GM18511 (cell line): ENCODE results near the gene MCF2L.

ENCODE experiments used
- ATAC-seq: cut with Tn5 transposase; IDR thresholded peaks from one replicate; pipeline ENCODE4 v1.9.1; 2021; ENCODE audit warnings: mild to moderate bottlenecking, moderate library complexity; ENCODE audit not compliant: unreplicated experiment

Gene MCF2L

DNA sequence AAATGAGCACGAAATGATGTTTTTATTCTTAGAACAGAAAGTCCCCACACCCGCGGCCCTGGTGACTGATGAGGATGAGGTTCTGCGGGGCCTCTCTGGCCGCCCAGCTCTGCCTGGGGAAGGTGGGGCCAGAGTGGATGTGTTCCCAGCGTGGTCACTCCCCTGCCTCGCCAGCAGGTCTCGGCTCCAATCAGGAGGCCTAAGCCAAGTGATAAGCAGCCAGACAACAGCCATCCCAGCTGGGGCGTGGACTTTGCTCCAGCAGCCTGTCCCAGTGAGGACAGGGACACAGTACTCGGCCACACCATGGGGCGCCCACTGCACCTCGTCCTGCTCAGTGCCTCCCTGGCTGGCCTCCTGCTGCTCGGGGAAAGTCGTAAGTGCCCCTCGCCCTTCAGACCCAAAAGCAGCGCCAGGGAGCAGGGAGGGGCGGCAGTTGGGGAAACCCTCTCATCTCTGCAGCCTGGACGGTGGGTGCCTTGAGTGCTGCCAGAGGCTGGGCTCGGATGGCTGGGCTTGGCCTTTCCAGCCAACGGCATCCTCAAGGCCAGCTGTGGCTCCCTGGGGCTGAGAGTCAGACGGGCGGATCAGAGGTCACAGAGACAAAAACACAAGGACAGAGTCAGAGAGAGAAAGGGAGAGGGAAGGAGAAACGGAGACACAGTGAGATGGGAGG, 153.7 kb downstream of the MCF2L start, which contains the start of gene F10:
F10 (plus strand) TSS at position 250 of the 676 bp plus-strand sequence; CDS start at position 307, 57 bp downstream.
- no peak for ATAC-seq

DNA sequence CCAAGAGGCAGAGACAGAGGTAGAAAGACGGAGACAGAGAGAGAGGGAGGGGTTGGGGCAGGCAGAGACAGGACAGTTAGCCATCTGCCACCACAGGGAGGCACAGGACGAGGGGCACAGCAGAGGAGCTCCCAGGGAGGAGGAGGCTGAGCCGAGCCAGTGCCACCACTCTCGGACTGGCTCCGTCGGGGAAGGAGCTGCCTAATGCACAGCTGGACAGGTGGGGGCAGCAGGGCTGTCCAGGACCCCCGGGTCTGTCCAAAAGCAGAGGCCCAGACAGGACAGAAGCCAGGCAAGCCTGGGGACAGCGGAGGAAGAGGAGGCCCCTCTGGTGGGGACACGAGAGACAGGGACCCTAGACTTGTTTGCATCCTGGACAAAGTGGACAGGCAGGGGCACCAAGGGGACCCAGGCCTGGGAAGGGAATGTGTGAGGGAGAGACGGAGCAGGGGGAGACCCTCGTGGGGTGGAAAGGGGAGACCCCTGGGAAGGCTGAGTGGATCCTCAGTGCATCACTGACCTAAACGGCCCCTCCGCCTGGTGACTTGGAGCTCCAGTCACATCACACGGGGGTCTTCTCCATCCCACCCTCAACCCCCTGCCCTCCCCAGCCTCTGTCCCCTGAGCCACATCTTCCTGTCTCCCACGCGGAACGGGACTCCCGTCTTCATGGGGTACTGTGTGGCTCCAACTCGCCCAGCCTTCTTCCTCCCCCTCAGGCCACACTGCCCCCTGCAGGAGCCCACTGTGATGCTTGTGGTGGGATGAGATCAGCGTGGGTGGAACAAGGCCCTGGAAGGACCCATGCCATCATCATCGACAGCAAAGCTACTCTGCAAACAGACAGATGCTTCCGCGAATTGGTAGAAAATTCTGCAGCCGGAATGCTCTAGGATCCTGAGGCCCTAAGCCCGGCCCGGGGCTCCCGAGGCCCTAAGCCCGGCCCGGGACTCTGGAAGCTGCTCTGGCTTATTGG, 154.5 kb downstream of the MCF2L start:
- no peak for ATAC-seq

DNA sequence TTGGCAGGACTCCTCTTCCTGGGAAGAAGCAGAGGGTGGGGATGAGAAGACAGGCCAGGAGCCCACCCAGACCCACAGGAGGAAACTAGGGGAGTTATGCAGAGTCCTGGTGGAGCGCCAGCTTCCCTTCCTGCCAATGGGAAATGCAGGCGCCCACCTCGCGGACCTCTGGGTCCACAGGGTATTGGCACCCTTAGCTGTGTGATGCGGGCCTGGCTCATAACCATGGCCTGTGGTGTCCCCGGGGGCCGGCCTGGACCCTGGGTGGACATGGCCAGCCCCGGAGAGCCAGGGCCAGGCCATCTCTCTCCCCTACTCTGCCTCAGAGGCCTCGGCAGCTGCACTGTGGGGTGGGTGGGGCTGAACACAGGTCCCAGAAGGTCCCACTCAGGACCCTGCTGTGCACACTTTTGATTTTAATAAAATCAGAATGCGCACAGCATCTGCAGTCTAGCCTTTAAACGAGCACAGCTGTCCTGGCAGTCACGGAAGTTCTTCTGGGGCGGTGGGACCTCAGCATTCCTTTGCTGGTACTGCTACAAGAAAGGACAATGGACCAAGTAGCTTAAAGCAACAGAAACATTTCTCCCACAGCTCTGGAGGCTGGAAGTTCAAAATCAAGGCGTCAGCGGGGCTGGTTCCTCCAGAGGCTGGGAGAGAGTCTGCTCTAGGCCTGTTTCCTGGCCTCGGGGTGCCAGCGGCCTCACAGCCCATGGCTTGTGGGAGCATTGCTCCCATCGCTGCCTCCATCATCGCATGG, 155.4 kb downstream of the MCF2L start:
- ATAC-seq = no peak

DNA sequence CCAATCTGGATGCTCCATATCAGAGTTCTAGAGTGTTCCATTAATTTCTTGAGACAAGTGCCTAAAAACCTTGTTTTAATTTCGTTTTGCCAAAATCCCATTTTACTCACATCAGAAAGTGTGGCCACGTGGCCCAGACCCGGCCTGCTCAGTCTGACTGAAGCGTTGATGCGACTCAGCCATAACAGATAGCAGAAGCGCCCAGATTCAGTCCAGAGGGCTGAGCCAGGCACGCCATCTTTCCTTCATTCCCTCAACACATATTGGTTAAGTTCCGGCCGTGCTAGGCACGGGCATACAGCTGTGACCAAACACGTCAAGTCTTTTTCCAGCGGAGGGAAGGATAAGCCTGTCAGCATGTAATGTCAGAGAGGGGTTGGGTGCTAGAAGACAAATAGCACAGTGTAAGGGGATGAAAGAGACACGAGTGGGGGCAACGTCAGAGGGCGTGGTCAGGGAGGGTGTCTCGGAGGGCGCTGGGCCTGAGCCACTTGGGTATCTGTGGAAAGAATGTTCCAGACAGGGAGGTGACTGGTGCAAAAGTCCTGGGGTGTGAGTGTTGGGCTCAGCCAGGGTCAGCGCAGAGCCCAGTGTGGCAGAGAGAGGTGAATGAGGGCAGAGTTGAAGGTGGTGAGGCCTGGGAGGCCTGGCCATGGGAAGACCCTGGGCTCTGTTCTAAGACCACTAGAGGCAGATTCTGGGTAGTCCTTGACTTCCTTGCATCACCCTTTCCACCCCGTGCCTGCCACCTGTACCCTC, 156.7 kb downstream of the MCF2L start:
- no peak for ATAC-seq

DNA sequence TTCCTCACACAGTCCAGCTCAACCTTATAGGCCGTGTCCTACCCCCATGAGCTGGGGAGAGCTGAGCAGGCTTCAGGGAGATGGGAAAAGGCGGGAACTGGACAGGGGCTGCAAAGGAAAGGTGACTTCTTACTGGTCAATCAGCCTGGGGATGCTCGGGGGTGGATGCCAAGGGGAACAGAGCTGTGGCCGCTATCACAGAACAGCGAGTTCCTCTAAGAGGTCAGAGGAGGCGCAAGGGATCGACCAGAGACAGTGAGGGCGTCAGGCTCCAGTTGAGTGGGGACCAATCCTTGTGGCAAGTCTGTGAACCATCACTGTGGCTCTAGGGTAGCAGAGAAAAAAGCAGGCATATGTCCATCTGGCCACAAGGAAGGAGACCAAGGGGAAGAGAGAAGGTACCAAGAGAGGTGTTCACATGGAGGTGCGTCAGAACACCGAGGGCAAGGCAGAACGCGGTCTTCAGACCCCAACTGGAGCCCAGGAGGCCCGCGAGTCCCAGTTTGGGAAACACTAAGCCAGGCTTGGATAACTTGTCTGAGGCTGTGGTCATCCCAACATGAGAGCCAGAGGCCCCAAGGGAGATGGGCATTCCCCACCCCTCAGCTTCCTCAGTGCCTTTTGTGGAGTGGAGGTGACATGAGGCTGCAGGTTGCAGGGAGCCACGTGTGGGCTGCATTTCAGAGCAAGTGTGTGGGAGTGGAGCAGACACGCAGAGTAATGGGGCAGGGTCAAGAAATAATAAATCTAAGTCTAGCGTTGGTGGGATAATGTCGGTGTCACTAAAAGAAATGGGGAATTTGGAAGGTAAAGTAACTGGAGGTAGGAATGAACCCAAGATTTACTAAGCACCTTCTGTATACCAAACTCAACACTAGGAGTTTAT, 157.5 kb downstream of the MCF2L start:
- ATAC-seq = no peak

DNA sequence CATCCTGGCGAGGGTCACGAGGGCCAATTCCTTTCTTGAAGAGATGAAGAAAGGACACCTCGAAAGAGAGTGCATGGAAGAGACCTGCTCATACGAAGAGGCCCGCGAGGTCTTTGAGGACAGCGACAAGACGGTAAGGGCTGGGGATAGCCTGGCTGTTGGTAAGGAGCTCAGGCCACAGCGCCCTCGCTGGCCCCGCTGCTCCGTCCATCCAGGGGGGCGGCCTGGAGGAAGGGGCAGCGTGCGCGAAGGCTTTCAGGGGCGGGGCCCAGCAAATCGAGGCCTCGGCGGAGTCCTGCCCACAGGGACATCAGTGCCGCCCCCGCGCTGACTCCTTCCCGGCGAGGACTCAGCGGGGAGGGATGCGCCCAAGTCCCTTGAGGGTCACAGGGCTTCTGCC, 160.5 kb downstream of the MCF2L start:
- no peak for ATAC-seq

DNA sequence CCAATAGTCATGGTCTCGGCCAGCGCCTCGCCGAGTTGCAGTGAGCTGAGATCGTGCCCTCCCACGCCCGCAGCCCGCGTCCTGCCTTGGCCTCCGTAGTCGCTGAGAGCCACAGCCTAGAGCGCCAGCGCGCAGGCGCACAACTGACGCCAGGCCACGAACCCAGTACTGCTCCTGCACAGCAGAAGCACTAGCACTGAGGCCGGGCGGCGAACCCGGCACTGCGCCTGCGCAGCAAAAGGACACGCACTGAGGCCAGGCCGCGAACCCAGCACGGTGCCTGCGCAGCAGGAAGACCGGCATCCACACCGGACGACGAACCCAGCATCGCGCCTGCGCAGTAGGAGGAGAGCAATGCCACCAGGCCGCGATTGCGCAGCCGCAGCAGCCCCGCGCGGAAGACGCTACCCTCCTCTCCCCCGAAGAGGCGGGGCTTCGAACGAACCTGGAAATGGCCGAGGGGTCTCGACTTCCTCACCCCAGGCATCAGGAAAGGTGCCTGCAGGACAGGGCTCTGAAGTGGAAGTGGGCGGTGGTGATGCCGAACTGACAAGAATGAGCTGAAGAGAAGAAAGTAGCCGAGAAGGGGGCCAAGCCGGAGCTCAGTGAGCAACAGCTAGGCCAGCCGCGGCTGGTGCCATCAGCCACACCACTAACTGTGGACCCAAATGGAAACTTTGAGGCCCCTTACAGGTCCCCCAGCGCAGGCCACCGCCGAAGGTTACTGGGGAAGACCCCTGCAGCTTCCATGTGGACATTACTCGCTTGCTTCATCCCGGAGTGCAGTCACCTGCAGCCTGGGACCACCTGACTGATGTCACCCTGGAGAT, 161.1 kb downstream of the MCF2L start:
- no peak for ATAC-seq

DNA sequence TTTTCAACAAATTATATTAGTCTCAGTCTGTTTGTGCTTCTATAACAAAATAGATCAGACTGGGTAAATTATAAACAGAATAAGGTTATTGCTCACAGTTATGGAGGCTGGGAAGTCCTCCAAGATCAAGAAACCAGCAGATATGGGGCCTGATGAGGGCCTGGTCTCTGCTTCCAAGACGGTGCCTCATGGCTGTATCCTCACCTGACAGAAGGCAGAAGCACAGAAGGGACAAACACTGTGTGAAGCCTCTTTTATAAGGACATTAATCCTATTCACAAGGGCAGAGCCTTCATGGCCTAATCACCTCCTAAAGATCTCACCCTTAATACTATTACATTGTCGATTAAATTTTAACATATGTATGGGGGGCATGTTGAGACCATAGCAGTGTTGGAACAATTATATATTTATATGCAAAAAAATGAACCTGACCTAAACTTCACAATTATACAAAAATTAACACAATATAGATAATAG, 166.3 kb downstream of the MCF2L start:
- ATAC-seq = no peak

DNA sequence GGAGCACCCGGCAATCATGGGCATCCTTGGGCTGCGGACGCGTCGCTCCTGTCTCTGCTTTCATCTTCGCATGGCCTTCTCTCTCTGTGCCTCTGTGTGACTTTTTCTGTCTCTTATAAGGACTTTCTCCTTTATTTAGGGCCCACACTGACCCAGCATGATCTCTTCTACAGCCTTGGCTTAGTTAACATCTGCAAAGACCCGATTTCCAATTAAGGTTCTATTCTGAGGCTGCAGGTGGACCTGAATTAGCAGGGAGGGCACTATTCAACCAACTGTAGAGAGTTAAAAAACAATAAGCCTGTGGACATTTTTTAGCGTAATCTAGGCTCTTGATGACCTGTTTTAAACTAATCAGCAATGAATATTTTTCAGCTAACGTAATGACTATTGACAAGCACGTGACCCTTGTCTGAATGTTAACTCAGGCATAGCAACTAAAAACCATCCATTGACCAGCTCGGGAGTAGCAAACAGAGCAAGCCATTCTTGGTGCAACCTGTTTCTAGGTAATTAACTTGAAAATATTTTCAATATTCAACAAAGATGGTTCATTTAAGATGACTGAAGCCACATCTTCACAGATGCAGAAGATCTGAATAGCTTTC, 168.8 kb downstream of the MCF2L start:
- ATAC-seq = no peak

DNA sequence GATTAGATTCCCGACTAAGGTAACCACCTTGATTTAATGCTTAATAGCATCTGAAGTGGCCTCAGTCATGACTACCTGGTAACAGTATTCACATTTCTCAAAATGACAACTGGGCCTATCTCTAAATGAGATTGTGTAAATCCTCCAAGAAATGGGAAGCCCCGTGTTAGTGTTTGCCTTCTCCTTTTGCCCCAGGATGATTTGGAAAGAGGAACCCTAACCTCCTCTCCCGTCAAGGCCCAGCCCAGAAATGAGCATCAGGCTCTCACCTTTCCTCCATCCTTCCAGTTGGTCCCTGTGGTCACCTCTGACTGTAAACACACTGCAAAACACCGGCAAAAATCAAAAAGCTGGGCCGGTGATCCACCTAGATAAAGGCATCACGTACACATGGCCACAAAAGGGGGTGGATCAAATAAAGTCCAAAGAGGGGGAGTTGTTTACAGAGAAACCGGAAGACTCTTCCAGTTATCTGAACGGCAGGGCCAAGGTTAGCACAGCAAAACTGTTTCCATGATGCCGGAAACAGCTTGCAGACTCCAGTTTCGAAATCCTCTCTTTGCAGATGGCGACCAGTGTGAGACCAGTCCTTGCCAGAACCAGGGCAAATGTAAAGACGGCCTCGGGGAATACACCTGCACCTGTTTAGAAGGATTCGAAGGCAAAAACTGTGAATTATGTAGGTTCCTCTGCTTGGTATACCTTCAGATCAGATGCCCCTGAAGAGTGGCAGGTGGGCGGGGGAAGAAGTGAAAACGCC, 170.0 kb downstream of the MCF2L start:
- no peak for ATAC-seq

DNA sequence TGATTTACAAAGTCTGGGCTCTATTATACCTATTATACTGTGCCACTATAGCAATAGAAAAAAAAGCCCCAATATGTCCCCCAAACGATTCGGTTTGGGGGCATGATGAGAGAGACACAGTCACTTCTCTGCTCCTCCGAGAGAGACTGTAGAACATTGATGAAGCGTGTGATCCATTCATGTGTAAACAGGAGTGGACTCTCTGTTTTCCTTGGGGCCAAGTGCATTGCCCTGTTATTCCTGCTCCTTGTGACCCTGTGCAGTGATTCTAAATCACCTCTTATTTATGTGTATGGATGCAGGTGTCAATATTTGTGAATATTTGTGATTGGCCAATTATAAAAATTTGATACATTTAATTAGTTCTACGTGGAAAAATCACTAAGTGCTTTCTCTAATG, 170.6 kb downstream of the MCF2L start:
- no peak for ATAC-seq

DNA sequence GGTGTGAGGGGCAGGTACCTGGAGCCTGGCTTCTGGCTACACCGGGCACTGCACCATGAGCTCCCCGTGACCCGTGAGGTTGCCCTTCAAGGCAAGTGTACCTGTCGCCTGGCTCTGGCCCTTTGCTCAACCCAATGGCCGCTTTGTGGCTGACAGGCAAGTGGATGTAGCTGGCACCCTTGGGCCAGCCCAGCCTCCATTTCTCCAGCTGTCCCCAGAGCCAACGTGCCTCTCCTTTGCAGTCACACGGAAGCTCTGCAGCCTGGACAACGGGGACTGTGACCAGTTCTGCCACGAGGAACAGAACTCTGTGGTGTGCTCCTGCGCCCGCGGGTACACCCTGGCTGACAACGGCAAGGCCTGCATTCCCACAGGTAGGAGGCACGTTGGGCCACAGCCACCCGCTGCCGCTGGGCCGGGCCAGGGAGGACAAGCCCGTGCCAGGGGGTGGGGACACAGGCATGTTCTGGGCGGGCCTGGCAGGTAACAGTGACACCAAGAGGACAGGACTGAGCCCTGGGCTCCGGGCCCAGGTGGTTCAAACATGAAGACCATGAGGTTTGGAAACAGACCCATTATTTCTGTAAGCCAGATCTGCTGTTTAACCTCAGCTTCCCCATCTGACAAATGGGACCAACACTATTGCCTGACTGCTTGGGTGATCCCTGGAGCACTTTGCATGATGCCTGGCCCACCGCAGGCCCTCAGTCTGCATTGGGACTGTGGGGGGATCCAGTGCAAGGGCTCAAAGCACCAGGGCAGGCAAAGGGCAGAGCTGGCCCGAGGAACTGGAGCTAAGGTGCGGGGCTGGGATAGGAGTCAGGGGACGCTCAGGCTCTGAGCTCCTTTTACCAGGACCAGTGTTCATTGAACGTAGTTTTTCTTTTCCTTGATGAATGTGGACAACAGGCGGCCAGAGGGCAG, 171.9 kb downstream of the MCF2L start:
- ATAC-seq = no peak

DNA sequence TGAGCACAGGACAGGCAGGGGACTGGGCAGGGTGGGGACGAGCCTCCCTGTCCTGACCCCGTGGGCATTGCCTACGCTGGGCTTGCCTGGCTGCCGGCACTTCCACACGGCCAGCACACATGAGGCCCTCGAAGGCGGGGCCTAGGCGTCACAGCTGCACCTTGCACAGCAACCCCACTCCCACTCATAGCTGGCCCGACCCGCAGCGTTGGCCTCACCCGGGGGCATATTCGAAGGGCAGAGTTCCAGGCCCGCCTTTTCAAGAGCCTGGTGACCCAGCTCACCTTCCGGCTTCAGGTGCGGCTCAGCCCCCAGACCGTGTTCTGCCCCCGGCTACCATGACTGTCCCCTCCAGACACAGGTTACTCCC, 172.6 kb downstream of the MCF2L start:
- ATAC-seq = no peak

DNA sequence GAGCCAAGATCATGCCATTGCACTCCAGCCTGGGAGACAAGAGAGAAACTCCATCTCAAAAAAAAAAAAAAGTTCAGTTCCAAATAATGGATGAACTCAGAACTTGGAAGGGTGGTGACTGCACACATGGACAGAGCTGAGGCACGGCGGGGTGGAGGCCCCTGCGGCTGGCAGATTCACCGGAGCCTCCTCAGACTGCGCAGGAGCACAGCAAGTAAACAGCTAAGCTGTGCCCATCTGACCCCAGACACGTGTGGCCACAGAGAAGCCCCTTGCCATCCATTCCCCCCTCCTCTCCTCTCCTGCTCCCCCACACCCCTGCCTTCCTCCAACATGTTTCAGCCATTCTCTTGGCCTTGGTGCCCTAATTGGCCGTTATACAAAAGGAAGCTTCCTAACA, 173.9 kb downstream of the MCF2L start:
- no peak for ATAC-seq

DNA sequence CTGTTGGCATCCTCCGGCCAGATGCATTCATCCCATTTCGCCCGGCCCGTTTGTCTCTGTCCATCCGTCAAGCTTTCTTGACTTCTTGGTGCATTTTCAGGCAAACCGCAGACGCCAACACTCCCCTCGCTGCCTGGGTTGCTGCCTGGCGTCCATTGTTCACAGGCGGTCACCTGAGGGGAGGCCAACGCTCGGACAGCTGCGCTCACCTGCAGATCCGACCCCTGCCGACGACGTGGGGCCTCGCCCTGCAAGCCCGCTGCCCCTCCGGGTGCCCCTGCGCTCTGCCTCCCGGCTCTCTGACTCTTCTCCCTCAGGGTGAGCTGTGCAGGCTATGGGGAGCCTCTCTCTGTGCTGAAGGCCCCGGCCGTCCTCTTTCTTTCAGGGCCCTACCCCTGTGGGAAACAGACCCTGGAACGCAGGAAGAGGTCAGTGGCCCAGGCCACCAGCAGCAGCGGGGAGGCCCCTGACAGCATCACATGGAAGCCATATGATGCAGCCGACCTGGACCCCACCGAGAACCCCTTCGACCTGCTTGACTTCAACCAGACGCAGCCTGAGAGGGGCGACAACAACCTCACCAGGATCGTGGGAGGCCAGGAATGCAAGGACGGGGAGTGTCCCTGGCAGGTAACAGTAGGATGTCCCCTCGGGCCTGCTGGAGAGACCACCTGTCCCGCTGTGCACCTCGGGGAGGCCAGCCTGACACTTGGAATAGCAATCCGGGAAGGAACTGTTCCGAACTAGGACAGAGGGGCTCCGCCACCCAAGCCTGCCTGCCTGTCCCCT, 174.6 kb downstream of the MCF2L start:
- ATAC-seq = no peak

DNA sequence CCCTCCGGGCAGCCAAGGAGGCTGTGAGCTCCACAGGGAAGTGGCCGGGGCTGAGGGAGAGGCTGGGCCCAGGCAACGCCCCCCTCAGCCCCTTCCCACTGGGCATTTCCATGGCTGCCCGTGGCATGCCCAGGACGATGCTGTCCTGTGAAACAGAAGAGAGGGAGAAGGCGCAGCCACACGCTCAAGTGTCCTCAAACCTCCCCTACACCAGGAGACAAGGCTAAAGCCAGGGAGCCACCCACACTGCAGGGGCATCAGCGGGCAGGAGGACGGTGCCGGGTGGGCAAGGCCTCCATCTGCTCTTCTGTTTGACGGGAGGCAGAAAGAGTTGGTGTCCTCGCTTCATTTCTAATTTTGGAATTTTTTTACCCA, 175.2 kb downstream of the MCF2L start:
- no peak for ATAC-seq
